GM04503 (cell line): ENCODE results near the gene SLC39A11.
"Not testable (repeated sequence)": the region's sequence is repeated elsewhere in the genome, so short reads cannot be mapped to it uniquely, and the experiment has no call there.

Experiments used
- DNase-seq: peaks from one replicate; pipeline ENCODE4 v3.0.0-alpha.2; 2012; ENCODE audit warnings: low read depth

SLC39A11 gene

GRCh38 chr17:73092523-73093135, at the start of gene SLC39A11:
Gene SLC39A11 (minus strand): TSS chr17:73092688. CDS start chr17:73088764, 3,924 bp downstream.
- DNase-seq: peak; percentile 65

GRCh38 chr17:73141411-73141810, 48.9 kb upstream of the SLC39A11 start:
- no peak for DNase-seq

- DNase-seq: no peak
These were observed 48.1 kb upstream of the SLC39A11 start for GRCh38 chr17:73140566-73140965.

- no peak for DNase-seq
These were observed 46.8 kb upstream of the SLC39A11 start for GRCh38 chr17:73139296-73139695.

- DNase-seq: no peak
These were observed 46.2 kb upstream of the SLC39A11 start for GRCh38 chr17:73138541-73139138.

GRCh38 chr17:73137376-73137775, 44.9 kb upstream of the SLC39A11 start:
- no peak for DNase-seq

- DNase-seq: no peak
These were observed 43.3 kb upstream of the SLC39A11 start for GRCh38 chr17:73135766-73136165.

GRCh38 chr17:73133911-73134649, 41.6 kb upstream of the SLC39A11 start:
- DNase-seq: no peak

- no peak for DNase-seq
These were observed 39.6 kb upstream of the SLC39A11 start for GRCh38 chr17:73132085-73132492.

GRCh38 chr17:73131439-73131838, 39.0 kb upstream of the SLC39A11 start:
- not testable (repeated sequence) for DNase-seq

- no peak for DNase-seq
These were observed 38.5 kb upstream of the SLC39A11 start for GRCh38 chr17:73130977-73131376.

GRCh38 chr17:73128496-73128895, 36.0 kb upstream of the SLC39A11 start:
- DNase-seq: no peak

GRCh38 chr17:73126716-73127473, 34.4 kb upstream of the SLC39A11 start:
- no peak for DNase-seq

GRCh38 chr17:73123606-73124320, 31.3 kb upstream of the SLC39A11 start:
- no peak for DNase-seq

- no peak for DNase-seq
These were observed 30.6 kb upstream of the SLC39A11 start for GRCh38 chr17:73122953-73123605.

GRCh38 chr17:73121506-73121905, 29.0 kb upstream of the SLC39A11 start:
- no peak for DNase-seq

- DNase-seq: no peak
These were observed 27.1 kb upstream of the SLC39A11 start for GRCh38 chr17:73119631-73120030.

- DNase-seq: no peak
These were observed 26.5 kb upstream of the SLC39A11 start for GRCh38 chr17:73118951-73119391.

GRCh38 chr17:73118139-73118538, 25.7 kb upstream of the SLC39A11 start:
- no peak for DNase-seq

GRCh38 chr17:73112246-73112645, 19.8 kb upstream of the SLC39A11 start:
- DNase-seq: no peak

GRCh38 chr17:73111386-73111785, 18.9 kb upstream of the SLC39A11 start:
- no peak for DNase-seq
